Thyroid gland (tissue), 4 donors: ENCODE measurements around the gene BTNL3. TPM values are rescaled to one million over a fixed set of nuclear protein-coding genes. Genes with fewer than 3 reads are reported as not detected.

Experiments
- DNase-seq, 2 donors: peaks; one replicate each; pipeline ENCODE4 v3.0.0-alpha.2; 2019
- H3K27ac ChIP-seq, 3 donors: fragments of 200-600 bp; sonication (generic); 1 replicate in 2 of 3; 2 replicates in 1 of 3; pipeline ENCODE4 v1.5.1; 2016 to 2019; ENCODE audit warnings: mild to moderate bottlenecking in 1 of 3, moderate library complexity in 1 of 3
- H3K27me3 ChIP-seq: fragments of 200-600 bp; sonication (generic); one replicate; pipeline ENCODE4 v1.5.1; 2019
- H3K36me3 ChIP-seq, 2 donors: fragments of 200-600 bp; sonication (generic); one replicate each; pipeline ENCODE4 v1.5.1; 2016 to 2019
- H3K4me1 ChIP-seq, 2 donors: fragments of 200-600 bp; sonication (generic); one replicate each; pipeline ENCODE4 v1.5.1; 2017 to 2019
- H3K4me3 ChIP-seq, 3 donors: fragments of 200-600 bp; sonication (generic); replicated peaks in 1 of 3; 1 replicate in 2 of 3; 2 replicates in 1 of 3; pipeline ENCODE4 v1.5.1; 2016; ENCODE audit warnings: mild to moderate bottlenecking in 1 of 3
- H3K9me3 ChIP-seq: fragments of 200-600 bp; sonication (generic); one replicate; pipeline ENCODE4 v1.5.1; 2017
- POLR2A ChIP-seq, 2 donors: fragments of 450-650 bp; IDR thresholded peaks; one replicate each; pipeline ENCODE4 v1.6.1; 2017; ENCODE audit warnings: antibody characterized with exemption in 2 of 2, mild to moderate bottlenecking in 2 of 2, moderate library complexity in 1 of 2
- WGBS, 2 donors: methylation state at CpG; one replicate each; pipeline ENCODE4 v1.1.5; 2017; 5-methylcytosine and 5-hydroxymethylcytosine counted together
- intact Hi-C: fragments of 100-400 bp; cut with DNase I; formaldehyde crosslinking; loops from one replicate; pipeline ENCODE4 v1.15.1; 2023
- total RNA-seq, 4 donors: library from RNA; depleted of rRNA; stranded (reverse); fragments of >200 nt; gene quantifications; one replicate each; pipeline ENCODE4 v1.2.3, GENCODE V29; 2016
- TF ChIP-seq, protein P1 (sequence below), 6 experiments: fragments of 200-600 bp in 3 of 6; fragments of 450-650 bp in 3 of 6; sonication (generic) in 3 of 6; IDR thresholded peaks; one replicate each; pipeline ENCODE4 v1.5.1; 2016 to 2019; ENCODE audit warnings: antibody characterized with exemption in 6 of 6, mild to moderate bottlenecking in 2 of 6, inconsistent platforms in 1 of 6, moderate library complexity in 1 of 6

The BTNL3 gene
- total RNA-seq, 4 donors from 2014 or later: 0.50 TPM; not detected in 3

DNA sequence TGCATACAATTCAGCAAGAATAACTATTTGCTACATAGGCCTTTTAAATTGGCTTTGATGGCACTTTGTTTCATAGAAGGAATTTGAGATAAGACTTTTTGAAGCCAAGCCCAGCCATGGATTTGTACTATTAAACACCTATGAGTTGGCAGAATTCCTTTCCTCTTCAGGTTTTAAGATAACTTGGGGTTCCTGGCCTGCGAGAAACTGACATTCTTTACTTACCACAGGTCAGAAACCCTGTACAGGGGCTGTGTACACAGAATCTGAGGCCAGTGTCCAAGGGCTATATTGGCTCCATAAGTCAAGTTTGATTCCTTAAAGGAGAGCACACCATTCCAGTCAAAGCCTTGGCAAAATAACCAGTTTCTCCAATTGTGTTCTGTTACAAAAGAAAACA, 10.8 kb upstream of the BTNL3 start:
- Histone ChIP-seq H3K4me1 (no peaks in the 10 kb centered on the region), H3K9me3 (no peaks in the 10 kb centered on the region), H3K27me3 (no peaks in the 10 kb centered on the region), H3K4me3 (no peak overlapping the region), H3K27ac (no peak overlapping the region), H3K36me3 (no peaks in the 10 kb centered on the region)
- peak; percentile 2 to 31 for DNase-seq
- TF ChIP-seq, protein P1, sequence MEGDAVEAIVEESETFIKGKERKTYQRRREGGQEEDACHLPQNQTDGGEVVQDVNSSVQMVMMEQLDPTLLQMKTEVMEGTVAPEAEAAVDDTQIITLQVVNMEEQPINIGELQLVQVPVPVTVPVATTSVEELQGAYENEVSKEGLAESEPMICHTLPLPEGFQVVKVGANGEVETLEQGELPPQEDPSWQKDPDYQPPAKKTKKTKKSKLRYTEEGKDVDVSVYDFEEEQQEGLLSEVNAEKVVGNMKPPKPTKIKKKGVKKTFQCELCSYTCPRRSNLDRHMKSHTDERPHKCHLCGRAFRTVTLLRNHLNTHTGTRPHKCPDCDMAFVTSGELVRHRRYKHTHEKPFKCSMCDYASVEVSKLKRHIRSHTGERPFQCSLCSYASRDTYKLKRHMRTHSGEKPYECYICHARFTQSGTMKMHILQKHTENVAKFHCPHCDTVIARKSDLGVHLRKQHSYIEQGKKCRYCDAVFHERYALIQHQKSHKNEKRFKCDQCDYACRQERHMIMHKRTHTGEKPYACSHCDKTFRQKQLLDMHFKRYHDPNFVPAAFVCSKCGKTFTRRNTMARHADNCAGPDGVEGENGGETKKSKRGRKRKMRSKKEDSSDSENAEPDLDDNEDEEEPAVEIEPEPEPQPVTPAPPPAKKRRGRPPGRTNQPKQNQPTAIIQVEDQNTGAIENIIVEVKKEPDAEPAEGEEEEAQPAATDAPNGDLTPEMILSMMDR (IDR thresholded peaks at IDR 0.05): no peak
- no peak for TF ChIP-seq POLR2A (IDR thresholded peaks at IDR 0.05)
- 17 to 30% methylated on average over 1 of the region's 1 CpG for WGBS, 2 donors
- intact Hi-C loops: no loop called here

DNA sequence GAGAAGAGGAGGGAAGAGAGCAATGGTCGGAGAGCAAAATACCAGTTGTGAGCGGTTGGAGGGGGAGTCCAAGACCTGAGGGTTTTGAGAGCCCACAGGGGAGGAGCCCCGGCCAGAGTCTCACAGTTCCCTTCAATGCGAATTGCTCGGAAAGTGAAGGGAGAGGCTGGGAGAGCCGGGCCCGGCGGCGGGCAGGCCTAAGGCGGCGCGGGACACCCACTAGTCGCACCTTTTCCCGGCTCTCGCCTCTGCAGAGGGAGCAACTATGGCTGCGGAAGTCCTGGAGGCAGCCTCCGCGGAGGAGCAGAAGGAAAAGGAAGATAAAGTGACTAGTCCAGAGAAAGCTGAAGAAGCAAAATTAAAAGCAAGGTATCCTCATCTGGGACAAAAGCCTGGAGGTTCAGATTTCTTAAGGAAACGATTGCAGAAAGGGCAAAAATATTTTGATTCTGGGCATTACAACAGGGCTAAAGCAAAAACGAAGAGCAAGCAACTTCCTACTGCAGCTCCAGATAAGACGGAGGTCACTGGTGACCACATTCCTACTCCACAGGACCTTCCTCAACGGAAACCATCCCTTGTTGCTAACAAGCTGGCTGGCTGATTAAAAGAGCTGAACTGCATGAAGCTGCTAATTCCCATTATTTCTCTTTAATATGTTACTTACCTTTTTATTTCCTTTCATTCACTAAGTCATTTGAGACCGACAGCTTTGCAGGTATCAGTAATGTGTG, 6.5 kb upstream of the BTNL3 start:
- WGBS, 2 donors: 71 to 73% methylated on average over 23 of the region's 23 CpGs
- intact Hi-C loops: no loop called here
- Histone ChIP-seq H3K27me3 (no peaks in the 10 kb centered on the region), H3K4me3 (no peak overlapping the region), H3K36me3 (no peaks in the 10 kb centered on the region), H3K9me3 (no peaks in the 10 kb centered on the region), H3K27ac (no peak overlapping the region), H3K4me1 (no peaks in the 10 kb centered on the region)
- TF ChIP-seq POLR2A (IDR thresholded peaks at IDR 0.05): no peak
- TF ChIP-seq, protein P1 (IDR thresholded peaks at IDR 0.05): no peak
- DNase-seq: no peak

DNA sequence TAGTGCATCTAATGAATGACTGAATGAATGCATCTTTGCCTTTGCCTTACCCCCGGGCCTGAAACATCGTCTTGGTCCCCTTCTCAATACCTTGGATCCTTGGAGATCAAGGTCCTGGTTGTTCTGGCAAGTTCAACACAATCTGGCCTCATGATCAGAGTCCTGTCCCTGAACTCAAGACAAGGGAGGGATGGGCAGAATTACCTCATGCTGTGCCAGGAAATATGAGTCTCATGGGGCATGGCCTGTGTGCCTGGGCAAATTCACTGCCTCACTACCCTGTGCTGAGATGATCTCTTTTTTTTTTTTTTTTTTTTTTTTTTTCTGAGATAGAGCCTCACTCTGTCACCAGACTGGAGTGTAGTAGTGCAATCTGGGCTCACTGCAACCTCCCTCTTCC, 630 bp upstream of the BTNL3 start:
- Histone ChIP-seq H3K9me3 (no peaks in the 10 kb centered on the region), H3K27ac (no peak overlapping the region), H3K27me3 (no peaks in the 10 kb centered on the region), H3K36me3 (no peaks in the 10 kb centered on the region), H3K4me1 (no peaks in the 10 kb centered on the region), H3K4me3 (no peak overlapping the region)
- 100% methylated on average over 2 of the region's 2 CpGs for WGBS, 2 donors
- no peak for DNase-seq
- intact Hi-C loops: no loop called here
- TF ChIP-seq, protein P1 (IDR thresholded peaks at IDR 0.05): no peak
- no peak for TF ChIP-seq POLR2A (IDR thresholded peaks at IDR 0.05)

DNA sequence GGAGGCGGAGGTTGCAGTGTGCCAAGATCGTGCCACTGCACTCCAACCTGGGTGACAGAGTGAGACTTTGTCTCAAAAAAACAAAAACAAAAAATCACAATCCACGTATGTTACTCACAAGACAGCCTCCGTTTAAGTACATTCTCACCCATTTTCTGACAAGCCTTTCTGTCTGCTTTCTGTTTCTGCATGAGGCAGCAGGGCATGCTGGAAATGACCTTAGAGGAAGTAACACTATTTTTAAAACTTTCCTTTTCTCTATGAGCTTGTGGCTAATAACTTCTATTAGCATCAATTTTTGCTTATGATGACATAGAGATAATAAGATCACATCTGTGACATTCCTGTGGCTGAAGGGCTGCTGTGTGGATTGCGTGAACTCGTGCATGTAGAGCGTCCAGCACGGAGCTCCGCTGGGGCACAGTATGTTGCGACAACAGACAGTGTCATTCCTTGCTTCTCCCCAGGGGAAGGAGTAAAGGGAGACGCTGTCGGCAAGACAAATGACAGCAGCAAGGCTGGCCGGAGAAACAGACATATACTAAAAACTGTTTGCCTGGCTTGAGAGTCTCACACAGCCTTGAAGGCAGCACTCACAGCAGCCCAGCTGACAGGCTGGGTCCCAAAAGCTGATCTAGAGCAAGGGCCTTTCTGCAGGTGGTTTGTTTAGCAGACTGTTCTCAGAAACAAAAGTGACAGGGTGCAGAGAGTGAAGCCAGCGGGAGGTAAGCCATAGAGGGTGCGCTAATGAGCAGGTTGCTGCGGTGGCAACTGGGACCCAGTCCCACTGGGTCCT, 1.6 kb downstream of the BTNL3 start:
- Histone ChIP-seq H3K27ac (no peak overlapping the region), H3K27me3 (no peaks in the 10 kb centered on the region), H3K9me3 (no peaks in the 10 kb centered on the region), H3K4me1 (no peaks in the 10 kb centered on the region), H3K36me3 (no peaks in the 10 kb centered on the region), H3K4me3 (no peak overlapping the region)
- TF ChIP-seq, protein P1 (IDR thresholded peaks at IDR 0.05): no peak
- no peak for TF ChIP-seq POLR2A (IDR thresholded peaks at IDR 0.05)
- DNase-seq: no peak
- 58 to 64% methylated on average over 16 of the region's 16 CpGs for WGBS, 2 donors
- intact Hi-C loops: no loop called here

DNA sequence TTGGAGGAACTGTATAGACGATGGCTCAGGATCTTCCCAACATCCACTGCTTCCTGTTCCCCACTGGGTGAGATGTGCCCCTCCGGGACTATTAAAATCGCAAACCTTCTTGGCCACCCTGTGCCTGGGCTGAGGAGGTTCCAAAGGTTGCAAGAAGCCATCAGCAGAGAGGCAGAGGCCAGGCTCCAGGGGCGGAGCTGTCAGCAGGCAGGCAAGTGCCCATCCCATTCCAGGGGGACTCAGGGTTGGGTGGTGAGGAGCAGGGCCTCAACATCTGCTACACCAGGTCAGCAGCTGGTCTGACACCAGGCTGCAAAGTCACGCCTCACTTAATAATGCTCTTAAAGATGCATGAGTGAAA, 2.2 kb downstream of the BTNL3 start:
- H3K4me3 ChIP-seq: no peak overlapping the region
- WGBS, 2 donors: 67 to 68% methylated on average over 4 to 5 of the region's 5 CpGs
- no peaks in the 10 kb centered on the region for H3K9me3 ChIP-seq
- H3K27me3 ChIP-seq: no peaks in the 10 kb centered on the region
- H3K27ac ChIP-seq: no peak overlapping the region
- no peaks in the 10 kb centered on the region for H3K4me1 ChIP-seq
- TF ChIP-seq, protein P1 (IDR thresholded peaks at IDR 0.05): no peak
- TF ChIP-seq POLR2A (IDR thresholded peaks at IDR 0.05): no peak
- no peak for DNase-seq
- intact Hi-C loops: no loop called here
- H3K36me3 ChIP-seq: no peaks in the 10 kb centered on the region
